Effector memory CD4-positive, alpha-beta T cell (primary cell): Measurements from ENCODE around the gene CAMK2N2.

Experiments used
- DNase-seq, 3 donors: peaks; one replicate each; pipeline ENCODE4 v3.0.0-alpha.2; 2020
- H3K27ac ChIP-seq: 2 replicates; pipeline ENCODE4 v1.7.0; 2013; ENCODE audit warnings: mild to moderate bottlenecking, low read length, moderate library complexity; ENCODE audit not compliant: insufficient read depth, poor library complexity, severe bottlenecking
- H3K27me3 ChIP-seq: replicated peaks from 2 replicates; pipeline ENCODE4 v1.7.0; 2013; ENCODE audit warnings: mild to moderate bottlenecking, low read length; ENCODE audit not compliant: insufficient read depth, control insufficient read depth, poor library complexity, severe bottlenecking
- H3K36me3 ChIP-seq: 2 replicates; pipeline ENCODE4 v1.7.0; 2013; ENCODE audit warnings: mild to moderate bottlenecking, low read length, moderate library complexity; ENCODE audit not compliant: control insufficient read depth, insufficient read depth
- H3K4me1 ChIP-seq: 2 replicates; pipeline ENCODE4 v1.7.0; 2013; ENCODE audit warnings: low read length, mild to moderate bottlenecking; ENCODE audit not compliant: control insufficient read depth, insufficient read depth, poor library complexity, severe bottlenecking
- H3K4me3 ChIP-seq: 2 replicates; pipeline ENCODE4 v1.7.0; 2013; ENCODE audit warnings: low read length, low read depth, mild to moderate bottlenecking; ENCODE audit not compliant: insufficient read depth, poor library complexity, severe bottlenecking
- H3K9me3 ChIP-seq: 2 replicates; pipeline ENCODE4 v1.7.0; 2013; ENCODE audit warnings: mild to moderate bottlenecking, low read length, moderate library complexity; ENCODE audit not compliant: control insufficient read depth

The CAMK2N2 gene

GRCh38 chr3:184295771-184296170, 34.4 kb upstream of the CAMK2N2 start:
- no peaks in the 10 kb centered on the region for H3K27me3 ChIP-seq
- DNase-seq = no peak
- H3K36me3 ChIP-seq = peaks cover 4% of the 10 kb centered on the region
- H3K4me1 ChIP-seq = peaks cover 6% of the 10 kb centered on the region
- no peak overlapping the region for H3K4me3 ChIP-seq
- H3K9me3 ChIP-seq = no peaks in the 10 kb centered on the region
- H3K27ac ChIP-seq = no peak overlapping the region

GRCh38 chr3:184291738-184292445, 30.5 kb upstream of the CAMK2N2 start:
- H3K27me3 ChIP-seq = peaks cover 3% of the 10 kb centered on the region
- no peak overlapping the region for H3K27ac ChIP-seq
- H3K36me3 ChIP-seq = no peaks in the 10 kb centered on the region
- no peaks in the 10 kb centered on the region for H3K9me3 ChIP-seq
- H3K4me1 ChIP-seq = no peaks in the 10 kb centered on the region
- no peak overlapping the region for H3K4me3 ChIP-seq
- DNase-seq = no peak

GRCh38 chr3:184291044-184291737, 29.8 kb upstream of the CAMK2N2 start:
- peaks cover 3% of the 10 kb centered on the region for H3K27me3 ChIP-seq
- H3K4me3 ChIP-seq = no peak overlapping the region
- H3K27ac ChIP-seq = no peak overlapping the region
- no peaks in the 10 kb centered on the region for H3K36me3 ChIP-seq
- H3K4me1 ChIP-seq = no peaks in the 10 kb centered on the region
- DNase-seq = no peak
- no peaks in the 10 kb centered on the region for H3K9me3 ChIP-seq

- no peak for DNase-seq
- no peak overlapping the region for H3K4me3 ChIP-seq
- H3K27me3 ChIP-seq = peaks cover 3% of the 10 kb centered on the region
Observed at GRCh38 chr3:184290331-184290730, 29.0 kb upstream of the CAMK2N2 start.

GRCh38 chr3:184289426-184289938, 28.1 kb upstream of the CAMK2N2 start:
- Histone ChIP-seq H3K9me3 (no peaks in the 10 kb centered on the region), H3K27me3 (peaks cover 3% of the 10 kb centered on the region), H3K4me1 (no peaks in the 10 kb centered on the region), H3K27ac (no peak overlapping the region), H3K4me3 (no peak overlapping the region), H3K36me3 (no peaks in the 10 kb centered on the region)
- peak; percentile 8 to 36 (median 24) for DNase-seq

More at GRCh38 chr3:184290331-184290730, 29.0 kb upstream of the CAMK2N2 start:
- Histone ChIP-seq H3K9me3 (no peaks in the 10 kb centered on the region), H3K27ac (no peak overlapping the region), H3K4me1 (no peaks in the 10 kb centered on the region), H3K36me3 (no peaks in the 10 kb centered on the region)

GRCh38 chr3:184284696-184285095, 23.3 kb upstream of the CAMK2N2 start:
- no peak for DNase-seq

GRCh38 chr3:184283681-184284080, 22.3 kb upstream of the CAMK2N2 start:
- H3K27ac ChIP-seq = no peak overlapping the region
- peaks cover 1% of the 10 kb centered on the region for H3K27me3 ChIP-seq
- H3K36me3 ChIP-seq = no peaks in the 10 kb centered on the region
- no peaks in the 10 kb centered on the region for H3K4me1 ChIP-seq
- H3K4me3 ChIP-seq = no peak overlapping the region
- no peaks in the 10 kb centered on the region for H3K9me3 ChIP-seq
- no peak for DNase-seq

More at GRCh38 chr3:184284696-184285095, 23.3 kb upstream of the CAMK2N2 start:
- no peak overlapping the region for H3K27ac ChIP-seq
- peaks cover 3% of the 10 kb centered on the region for H3K27me3 ChIP-seq
- no peaks in the 10 kb centered on the region for H3K9me3 ChIP-seq
- H3K4me1 ChIP-seq = no peaks in the 10 kb centered on the region
- no peak overlapping the region for H3K4me3 ChIP-seq
- no peaks in the 10 kb centered on the region for H3K36me3 ChIP-seq

- Histone ChIP-seq H3K9me3 (no peaks in the 10 kb centered on the region), H3K36me3 (no peaks in the 10 kb centered on the region), H3K4me1 (no peaks in the 10 kb centered on the region), H3K27me3 (no peaks in the 10 kb centered on the region), H3K4me3 (no peak overlapping the region), H3K27ac (no peak overlapping the region)
- DNase-seq = no peak
Observed at GRCh38 chr3:184282941-184283340, 21.6 kb upstream of the CAMK2N2 start.

GRCh38 chr3:184277366-184277765, 16.0 kb upstream of the CAMK2N2 start:
- Histone ChIP-seq H3K27me3 (peaks cover 19% of the 10 kb centered on the region), H3K9me3 (no peaks in the 10 kb centered on the region), H3K27ac (no peak overlapping the region), H3K4me3 (no peak overlapping the region), H3K4me1 (no peaks in the 10 kb centered on the region), H3K36me3 (no peaks in the 10 kb centered on the region)
- DNase-seq = no peak
